Measurements from ENCODE around the gene RGS12.

The RGS12 gene

GRCh38 chr4:3315566-3315965 lies 22.7 kb downstream of the RGS12 start:
- H3K36me3 ChIP-seq (ENCODE audit: insufficient read depth, low read length) = no peaks in the 10 kb centered on the region; the same call in 1 of the 2 replicates
- no peak overlapping the region for H3K4me3 ChIP-seq
- no peaks in the 10 kb centered on the region for H3K9me3 ChIP-seq (ENCODE audit: low read depth, low read length)
- TF ChIP-seq POLR2AphosphoS5 (IDR thresholded peaks at IDR 0.05; ENCODE audit: borderline replicate concordance, low read depth, low read length) = no peak
- no peak for TF ChIP-seq FOXP2 (optimal IDR thresholded peaks at IDR 0.05; ENCODE audit: control extremely low read depth, extremely low read length, insufficient read depth)
- no peak for TF ChIP-seq EZH2 (IDR thresholded peaks at IDR 0.05)
- no peak for DNase-seq (ENCODE audit: low read depth, low spot score)
- H3K9ac ChIP-seq (ENCODE audit: insufficient read length) = no peak overlapping the region
- no peak overlapping the region for H3K27ac ChIP-seq

- DNase-seq (ENCODE audit: low read depth, low spot score) = no peak
Measured at GRCh38 chr4:3316146-3316545, 23.3 kb downstream of the RGS12 start.

GRCh38 chr4:3317011-3317655 lies 24.3 kb downstream of the RGS12 start:
- Histone ChIP-seq H3K27ac (no peak overlapping the region), H3K9me3 (ENCODE audit: low read depth, low read length) (no peaks in the 10 kb centered on the region), H3K4me3 (no peak overlapping the region), H3K9ac (ENCODE audit: insufficient read length) (no peak overlapping the region), H3K36me3 (ENCODE audit: insufficient read depth, low read length) (no peaks in the 10 kb centered on the region; the same call in 1 of the 2 replicates)
- no peak for DNase-seq (ENCODE audit: low read depth, low spot score)
- TF ChIP-seq EZH2 (IDR thresholded peaks at IDR 0.05) (no peak), POLR2AphosphoS5 (IDR thresholded peaks at IDR 0.05; ENCODE audit: borderline replicate concordance, low read depth, low read length) (no peak), FOXP2 (optimal IDR thresholded peaks at IDR 0.05; ENCODE audit: control extremely low read depth, extremely low read length, insufficient read depth) (no peak)

More at GRCh38 chr4:3316146-3316545, 23.3 kb downstream of the RGS12 start:
- no peaks in the 10 kb centered on the region; the same call in 1 of the 2 replicates for H3K36me3 ChIP-seq (ENCODE audit: insufficient read depth, low read length)
- no peak overlapping the region for H3K4me3 ChIP-seq
- no peak overlapping the region for H3K9ac ChIP-seq (ENCODE audit: insufficient read length)
- H3K27ac ChIP-seq = no peak overlapping the region
- TF ChIP-seq FOXP2 (optimal IDR thresholded peaks at IDR 0.05; ENCODE audit: control extremely low read depth, extremely low read length, insufficient read depth) (no peak), POLR2AphosphoS5 (IDR thresholded peaks at IDR 0.05; ENCODE audit: borderline replicate concordance, low read depth, low read length) (no peak), EZH2 (IDR thresholded peaks at IDR 0.05) (no peak)
- H3K9me3 ChIP-seq (ENCODE audit: low read depth, low read length) = no peaks in the 10 kb centered on the region

- H3K4me3 ChIP-seq = no peak overlapping the region
- H3K9ac ChIP-seq (ENCODE audit: insufficient read length) = no peak overlapping the region
- no peaks in the 10 kb centered on the region for H3K9me3 ChIP-seq (ENCODE audit: low read depth, low read length)
- TF ChIP-seq EZH2 (IDR thresholded peaks at IDR 0.05) (no peak), FOXP2 (optimal IDR thresholded peaks at IDR 0.05; ENCODE audit: control extremely low read depth, extremely low read length, insufficient read depth) (no peak), POLR2AphosphoS5 (IDR thresholded peaks at IDR 0.05; ENCODE audit: borderline replicate concordance, low read depth, low read length) (no peak)
- no peak for DNase-seq (ENCODE audit: low read depth, low spot score)
- H3K36me3 ChIP-seq (ENCODE audit: insufficient read depth, low read length) = no peaks in the 10 kb centered on the region; the same call in 1 of the 2 replicates
- no peak overlapping the region for H3K27ac ChIP-seq
Measured at GRCh38 chr4:3317656-3318211, 24.9 kb downstream of the RGS12 start.

- DNase-seq (ENCODE audit: low read depth, low spot score) = no peak
- Histone ChIP-seq H3K27ac (no peak overlapping the region), H3K36me3 (ENCODE audit: insufficient read depth, low read length) (no peaks in the 10 kb centered on the region; the same call in 1 of the 2 replicates), H3K9me3 (ENCODE audit: low read depth, low read length) (no peaks in the 10 kb centered on the region), H3K9ac (ENCODE audit: insufficient read length) (no peak overlapping the region), H3K4me3 (no peak overlapping the region)
- TF ChIP-seq POLR2AphosphoS5 (IDR thresholded peaks at IDR 0.05; ENCODE audit: borderline replicate concordance, low read depth, low read length) = no peak
- no peak for TF ChIP-seq EZH2 (IDR thresholded peaks at IDR 0.05)
- no peak for TF ChIP-seq FOXP2 (optimal IDR thresholded peaks at IDR 0.05; ENCODE audit: control extremely low read depth, extremely low read length, insufficient read depth)
Measured at GRCh38 chr4:3318561-3319021, 25.8 kb downstream of the RGS12 start.

- no peaks in the 10 kb centered on the region for H3K9me3 ChIP-seq (ENCODE audit: low read depth, low read length)
- no peak overlapping the region for H3K27ac ChIP-seq
- H3K36me3 ChIP-seq (ENCODE audit: insufficient read depth, low read length) = peaks cover 5% of the 10 kb centered on the region; the same call in 1 of the 2 replicates
- H3K9ac ChIP-seq (ENCODE audit: insufficient read length) = no peak overlapping the region
- H3K4me3 ChIP-seq = no peak overlapping the region
- no peak for DNase-seq (ENCODE audit: low read depth, low spot score)
- no peak for TF ChIP-seq EZH2 (IDR thresholded peaks at IDR 0.05)
- no peak for TF ChIP-seq FOXP2 (optimal IDR thresholded peaks at IDR 0.05; ENCODE audit: control extremely low read depth, extremely low read length, insufficient read depth)
- TF ChIP-seq POLR2AphosphoS5 (IDR thresholded peaks at IDR 0.05; ENCODE audit: borderline replicate concordance, low read depth, low read length) = no peak
Measured at GRCh38 chr4:3320361-3321023, 27.7 kb downstream of the RGS12 start.

- H3K36me3 ChIP-seq (ENCODE audit: insufficient read depth, low read length) = peaks cover 5% of the 10 kb centered on the region; the same call in 1 of the 2 replicates
- H3K27ac ChIP-seq = no peak overlapping the region
- H3K9me3 ChIP-seq (ENCODE audit: low read depth, low read length) = no peaks in the 10 kb centered on the region
- DNase-seq (ENCODE audit: low read depth, low spot score) = no peak
- no peak overlapping the region for H3K4me3 ChIP-seq
- no peak overlapping the region for H3K9ac ChIP-seq (ENCODE audit: insufficient read length)
- TF ChIP-seq EZH2 (IDR thresholded peaks at IDR 0.05) (no peak), FOXP2 (optimal IDR thresholded peaks at IDR 0.05; ENCODE audit: control extremely low read depth, extremely low read length, insufficient read depth) (no peak), POLR2AphosphoS5 (IDR thresholded peaks at IDR 0.05; ENCODE audit: borderline replicate concordance, low read depth, low read length) (no peak)
Measured at GRCh38 chr4:3321295-3321889, 28.6 kb downstream of the RGS12 start.

- DNase-seq (ENCODE audit: low read depth, low spot score) = no peak
- TF ChIP-seq POLR2AphosphoS5 (IDR thresholded peaks at IDR 0.05; ENCODE audit: borderline replicate concordance, low read depth, low read length) (no peak), FOXP2 (optimal IDR thresholded peaks at IDR 0.05; ENCODE audit: control extremely low read depth, extremely low read length, insufficient read depth) (no peak), EZH2 (IDR thresholded peaks at IDR 0.05) (no peak)
- H3K9me3 ChIP-seq (ENCODE audit: low read depth, low read length) = no peaks in the 10 kb centered on the region
- peaks cover 5% of the 10 kb centered on the region; the same call in 1 of the 2 replicates for H3K36me3 ChIP-seq (ENCODE audit: insufficient read depth, low read length)
- no peak overlapping the region for H3K9ac ChIP-seq (ENCODE audit: insufficient read length)
- H3K27ac ChIP-seq = no peak overlapping the region
- H3K4me3 ChIP-seq = no peak overlapping the region
Measured at GRCh38 chr4:3322059-3322550, 29.3 kb downstream of the RGS12 start.

All from SK-N-MC (cell line).